ENCODE data around the gene OR5K4.
"Not testable (repeated sequence)": the region's sequence is repeated elsewhere in the genome, so short reads cannot be mapped to it uniquely, and the experiment has no call there.

OR5K4 gene

GRCh38 chr3:98371853-98372252, 18.2 kb downstream of the OR5K4 start:
- no peak for DNase-seq

- no peak for DNase-seq
Measured at GRCh38 chr3:98372445-98372844, 18.8 kb downstream of the OR5K4 start.

- DNase-seq, result no peak
Measured at GRCh38 chr3:98376631-98377030, 23.0 kb downstream of the OR5K4 start.

- no peak for DNase-seq
Measured at GRCh38 chr3:98388147-98388546, 34.5 kb downstream of the OR5K4 start.

- no peak for DNase-seq
Measured at GRCh38 chr3:98390366-98390765, 36.7 kb downstream of the OR5K4 start, which contains the start of gene OR5K3. Gene OR5K3, plus strand, starts transcription at chr3:98390666. Its CDS starts 0 bp downstream, at chr3:98390666.

- no peak for DNase-seq
Measured at GRCh38 chr3:98395101-98395500, 41.4 kb downstream of the OR5K4 start.

- not testable (repeated sequence) for DNase-seq
Measured at GRCh38 chr3:98396482-98396881, 42.8 kb downstream of the OR5K4 start.

DNA sequence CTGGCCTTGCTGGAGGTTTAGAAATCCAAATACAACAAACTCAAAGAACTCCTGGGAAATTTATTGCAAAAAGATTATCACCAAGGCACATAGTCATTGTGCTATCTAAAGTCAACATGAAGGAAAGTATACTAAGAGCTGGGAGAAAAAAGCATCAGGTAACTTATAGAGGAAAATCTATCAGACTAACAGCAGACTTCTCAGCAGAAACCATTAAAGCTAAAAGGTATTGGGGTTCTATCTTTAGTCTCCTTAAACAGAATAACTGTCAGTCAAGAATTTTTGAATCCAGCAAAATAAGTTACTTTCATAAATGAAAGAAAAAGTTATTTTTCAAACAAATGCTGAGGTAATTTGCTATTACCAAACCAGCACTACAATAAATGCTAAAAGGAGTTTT, 44.9 kb downstream of the OR5K4 start:
- DNase-seq, result no peak

DNA sequence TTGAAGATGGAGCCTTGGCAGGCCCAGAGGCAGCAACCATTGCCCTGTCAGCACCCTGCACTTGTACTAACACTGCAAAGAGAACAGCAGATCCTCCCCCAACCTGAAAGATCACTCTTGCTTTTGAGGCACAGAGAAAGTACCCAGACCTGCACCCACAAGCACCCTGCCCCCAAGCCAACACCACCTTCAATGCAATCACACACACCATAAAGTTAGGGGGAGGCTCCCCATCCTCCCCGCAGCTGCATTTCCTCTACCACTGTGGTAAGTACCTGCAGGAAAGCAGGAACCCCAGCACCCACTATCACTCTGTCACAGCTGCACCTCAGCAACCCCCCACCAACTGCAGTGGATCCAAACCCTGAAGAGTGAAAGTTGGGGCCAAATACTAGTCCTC, 48.9 kb downstream of the OR5K4 start:
- no peak for DNase-seq

- DNase-seq, result no peak
Measured at GRCh38 chr3:98404010-98404409, 50.4 kb downstream of the OR5K4 start.

Data from NCI-H226 (cell line).